ENCODE results near the gene SIM1. TPM values are rescaled to one million over a fixed set of nuclear protein-coding genes. Genes with fewer than 3 reads are reported as not detected.

The SIM1 gene
- total RNA-seq, 4 donors from 2014 or later: not detected

- no peak overlapping the region for H3K27ac ChIP-seq
- TF ChIP-seq POLR2A (IDR thresholded peaks at IDR 0.05) (no peak), EP300 (IDR thresholded peaks at IDR 0.05; ENCODE audit: low read depth) (no peak), POLR2AphosphoS5 (IDR thresholded peaks at IDR 0.05) (no peak), CTCF (IDR thresholded peaks at IDR 0.05) (no peak)
- H3K4me3 ChIP-seq: no peak overlapping the region
- in situ Hi-C loops (cut with MboI; ENCODE audit: low pct_ligation_motif_present in 1 of 4, low pct_unique_long_range_greater_than_20kb in 1 of 4, low sequenced_read_pairs in 3 of 4): no loop called here
- no peaks in the 10 kb centered on the region for H3K27me3 ChIP-seq
- no peaks in the 10 kb centered on the region for H3K4me1 ChIP-seq
- 72 to 89% methylated on average over 3 of the region's 3 CpGs for WGBS, 2 donors (ENCODE audit: low coverage in 1 of 2)
- DNase-seq: no peak
- H3K9me3 ChIP-seq: no peaks in the 10 kb centered on the region
- H3K36me3 ChIP-seq: no peaks in the 10 kb centered on the region
- intact Hi-C loops (cut with DNase I; ENCODE audit: low total_unique reads): no loop called here
Measured at GRCh38 chr6:100342830-100343229, 121.9 kb downstream of the SIM1 start.

GRCh38 chr6:100339574-100340255 lies 125.0 kb downstream of the SIM1 start:
- H3K4me3 ChIP-seq: no peak overlapping the region
- no peaks in the 10 kb centered on the region for H3K27me3 ChIP-seq
- TF ChIP-seq CTCF (IDR thresholded peaks at IDR 0.05): no peak
- no peak for TF ChIP-seq EP300 (IDR thresholded peaks at IDR 0.05; ENCODE audit: low read depth)
- no peak for TF ChIP-seq POLR2AphosphoS5 (IDR thresholded peaks at IDR 0.05)
- TF ChIP-seq POLR2A (IDR thresholded peaks at IDR 0.05): no peak
- H3K4me1 ChIP-seq: no peaks in the 10 kb centered on the region
- H3K36me3 ChIP-seq: no peaks in the 10 kb centered on the region
- in situ Hi-C loops (cut with MboI; ENCODE audit: low pct_ligation_motif_present in 1 of 4, low pct_unique_long_range_greater_than_20kb in 1 of 4, low sequenced_read_pairs in 3 of 4) (no loop called here), intact Hi-C loops (cut with DNase I; ENCODE audit: low total_unique reads) (no loop called here)
- no peak overlapping the region for H3K27ac ChIP-seq
- H3K9me3 ChIP-seq: no peaks in the 10 kb centered on the region
- 79 to 81% methylated on average over 3 to 4 of the region's 4 CpGs for WGBS, 2 donors (ENCODE audit: low coverage in 1 of 2)
- no peak for DNase-seq

GRCh38 chr6:100338090-100338489 lies 126.6 kb downstream of the SIM1 start:
- H3K4me1 ChIP-seq: no peaks in the 10 kb centered on the region
- intact Hi-C loops (cut with DNase I; ENCODE audit: low total_unique reads) (no loop called here), in situ Hi-C loops (cut with MboI; ENCODE audit: low pct_ligation_motif_present in 1 of 4, low pct_unique_long_range_greater_than_20kb in 1 of 4, low sequenced_read_pairs in 3 of 4) (no loop called here)
- TF ChIP-seq POLR2AphosphoS5 (IDR thresholded peaks at IDR 0.05) (no peak), EP300 (IDR thresholded peaks at IDR 0.05; ENCODE audit: low read depth) (no peak), CTCF (IDR thresholded peaks at IDR 0.05) (no peak), POLR2A (IDR thresholded peaks at IDR 0.05) (no peak)
- WGBS, 2 donors (ENCODE audit: low coverage in 1 of 2): 43 to 74% methylated on average over 1 to 2 of the region's 2 CpGs
- no peak for DNase-seq
- H3K36me3 ChIP-seq: no peaks in the 10 kb centered on the region
- H3K9me3 ChIP-seq: no peaks in the 10 kb centered on the region
- H3K27me3 ChIP-seq: no peaks in the 10 kb centered on the region
- H3K4me3 ChIP-seq: no peak overlapping the region
- H3K27ac ChIP-seq: no peak overlapping the region

- no peak for DNase-seq
- Histone ChIP-seq H3K9me3 (no peaks in the 10 kb centered on the region), H3K4me1 (no peaks in the 10 kb centered on the region), H3K36me3 (no peaks in the 10 kb centered on the region), H3K4me3 (no peak overlapping the region), H3K27me3 (no peaks in the 10 kb centered on the region), H3K27ac (no peak overlapping the region)
- in situ Hi-C loops (cut with MboI; ENCODE audit: low pct_ligation_motif_present in 1 of 4, low pct_unique_long_range_greater_than_20kb in 1 of 4, low sequenced_read_pairs in 3 of 4) (no loop called here), intact Hi-C loops (cut with DNase I; ENCODE audit: low total_unique reads) (no loop called here)
- WGBS, 2 donors (ENCODE audit: low coverage in 1 of 2): 32 to 39% methylated on average over 2 of the region's 2 CpGs
- TF ChIP-seq POLR2AphosphoS5 (IDR thresholded peaks at IDR 0.05) (no peak), CTCF (IDR thresholded peaks at IDR 0.05) (no peak), EP300 (IDR thresholded peaks at IDR 0.05; ENCODE audit: low read depth) (no peak), POLR2A (IDR thresholded peaks at IDR 0.05) (no peak)
Measured at GRCh38 chr6:100336876-100337275, 127.8 kb downstream of the SIM1 start.

All from transverse colon (tissue), 4 donors.